ENCODE measurements around the gene KRTAP19-2.

KRTAP19-2 gene

DNA sequence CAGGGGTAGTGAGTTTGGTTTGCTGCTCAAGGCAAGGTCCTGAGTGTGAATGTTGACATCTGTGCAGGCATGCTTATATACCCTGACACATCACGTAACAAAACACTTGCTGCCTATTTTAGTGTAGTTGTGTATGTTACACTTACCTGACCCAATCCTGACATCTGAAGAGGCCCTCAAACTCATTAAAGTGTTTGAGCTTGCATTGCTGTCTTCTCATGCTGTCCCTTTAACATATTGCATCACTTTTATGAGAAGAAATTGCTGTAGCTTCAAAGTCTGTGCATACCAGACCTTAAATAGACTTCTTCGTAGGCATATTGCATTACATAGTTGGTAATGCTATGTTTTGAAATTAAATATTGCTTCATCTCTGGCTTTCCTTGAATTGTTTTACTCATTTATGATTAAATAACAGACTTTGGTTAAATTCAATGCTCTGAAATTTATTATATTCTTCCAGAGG lies 4.8 kb upstream of the KRTAP19-2 start, which contains the start of gene KRTAP19-3:
Gene KRTAP19-3, minus strand, starts transcription at position 51 of the 466 bp plus-strand sequence. CDS start 56 bp downstream, outside the sequence.
- no CpG with 5 or more reads among the region's 2 CpGs for WGBS (ENCODE audit: extremely low coverage, insufficient coverage, low lambda C conversion rate)
- H3K4me2 ChIP-seq (ENCODE audit: low read length): no peak within 1 kb of the TSS

DNA sequence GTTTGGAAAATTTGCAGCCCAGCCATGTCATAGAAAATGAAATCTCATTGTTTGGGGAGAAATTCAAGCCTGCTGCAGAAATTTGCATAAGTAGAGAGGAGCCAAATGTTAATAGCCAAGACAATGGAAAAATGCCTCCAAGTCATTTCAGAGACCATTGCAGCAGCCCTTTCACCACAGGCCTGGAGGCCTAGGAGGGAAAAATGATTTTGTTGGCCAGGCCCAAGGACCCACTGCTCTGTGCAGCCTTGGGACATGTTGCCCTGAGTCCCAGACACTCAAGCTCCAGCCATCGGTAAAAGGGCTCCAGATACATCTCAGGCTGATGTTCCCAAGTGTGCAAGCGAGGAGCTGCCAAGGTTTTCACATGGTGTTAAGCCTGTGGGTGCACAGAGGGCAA lies 1.1 kb downstream of the KRTAP19-2 start:
- no peak overlapping the region for H2BK120ac ChIP-seq (ENCODE audit: low read depth, low read length)
- no peak overlapping the region for H3K18ac ChIP-seq (ENCODE audit: low read length)
- no peak overlapping the region for H3K9ac ChIP-seq (ENCODE audit: low read length)
- H2AK5ac ChIP-seq (ENCODE audit: low read length): no peak overlapping the region
- H4K8ac ChIP-seq (ENCODE audit: low read depth, low read length): no peak overlapping the region
- H2BK5ac ChIP-seq (ENCODE audit: low read length): no peak overlapping the region
- no peak overlapping the region for H3K56ac ChIP-seq (ENCODE audit: low read length)
- no peak overlapping the region for H3K23ac ChIP-seq (ENCODE audit: low read length)
- H3K79me2 ChIP-seq (ENCODE audit: control insufficient read depth, insufficient read depth, low read length): no peaks in the 10 kb centered on the region
- no peaks in the 10 kb centered on the region for H3K36me3 ChIP-seq (ENCODE audit: control insufficient read depth, insufficient read depth, low read length)
- H3K4me2 ChIP-seq (ENCODE audit: low read length): no peak overlapping the region
- DNase-seq: no peak
- H3K27me3 ChIP-seq (ENCODE audit: insufficient read depth, low read length, poor library complexity): no peaks in the 10 kb centered on the region
- H3K79me1 ChIP-seq (ENCODE audit: low read length): no peaks in the 10 kb centered on the region
- H3K4me3 ChIP-seq (ENCODE audit: low read length): no peak overlapping the region
- H3K4me1 ChIP-seq (ENCODE audit: control insufficient read depth, low read depth, low read length): no peaks in the 10 kb centered on the region
- no peak overlapping the region for H3K27ac ChIP-seq (ENCODE audit: low read depth, low read length)
- H3K4ac ChIP-seq (ENCODE audit: low read depth, low read length): no peak overlapping the region
- H2BK15ac ChIP-seq (replicated peaks; ENCODE audit: low read depth): no peak overlapping the region
- WGBS (ENCODE audit: extremely low coverage, insufficient coverage, low lambda C conversion rate): no CpG with 5 or more reads among the region's 2 CpGs
- H4K5ac ChIP-seq (ENCODE audit: low read length): no peak overlapping the region

More for the DNA sequence above, 4.8 kb upstream of the KRTAP19-2 start, which contains the start of gene KRTAP19-3:
- Histone ChIP-seq H3K9ac (ENCODE audit: low read length) (no peak within 1 kb of the TSS), H3K79me1 (ENCODE audit: low read length) (no peaks in the 10 kb centered on the region), H2BK120ac (ENCODE audit: low read depth, low read length) (no peak within 1 kb of the TSS), H3K79me2 (ENCODE audit: control insufficient read depth, insufficient read depth, low read length) (no peaks in the 10 kb centered on the region), H4K8ac (ENCODE audit: low read depth, low read length) (no peak within 1 kb of the TSS), H3K56ac (ENCODE audit: low read length) (no peak within 1 kb of the TSS), H3K36me3 (ENCODE audit: control insufficient read depth, insufficient read depth, low read length) (no peaks in the 10 kb centered on the region), H3K4me3 (ENCODE audit: low read length) (no peak within 1 kb of the TSS), H3K27me3 (ENCODE audit: insufficient read depth, low read length, poor library complexity) (no peaks in the 10 kb centered on the region), H3K18ac (ENCODE audit: low read length) (no peak within 1 kb of the TSS), H3K4me1 (ENCODE audit: control insufficient read depth, low read depth, low read length) (no peaks in the 10 kb centered on the region), H2BK15ac (replicated peaks; ENCODE audit: low read depth) (no peak within 1 kb of the TSS), H2BK5ac (ENCODE audit: low read length) (no peak within 1 kb of the TSS), H3K23ac (ENCODE audit: low read length) (no peak within 1 kb of the TSS), H2AK5ac (ENCODE audit: low read length) (no peak within 1 kb of the TSS), H3K27ac (ENCODE audit: low read depth, low read length) (no peak within 1 kb of the TSS), H3K4ac (ENCODE audit: low read depth, low read length) (no peak within 1 kb of the TSS), H4K5ac (ENCODE audit: low read length) (no peak within 1 kb of the TSS)
- no peak for DNase-seq

- H3K23ac ChIP-seq (ENCODE audit: low read length): no peak overlapping the region
- no peaks in the 10 kb centered on the region for H3K79me1 ChIP-seq (ENCODE audit: low read length)
- no CpG with 5 or more reads among the region's 2 CpGs for WGBS (ENCODE audit: extremely low coverage, insufficient coverage, low lambda C conversion rate)
- no peak overlapping the region for H4K5ac ChIP-seq (ENCODE audit: low read length)
- no peak overlapping the region for H2AK5ac ChIP-seq (ENCODE audit: low read length)
- H4K8ac ChIP-seq (ENCODE audit: low read depth, low read length): no peak overlapping the region
- no peak for DNase-seq
- no peak overlapping the region for H3K4me3 ChIP-seq (ENCODE audit: low read length)
- no peak overlapping the region for H3K4me2 ChIP-seq (ENCODE audit: low read length)
- H3K27me3 ChIP-seq (ENCODE audit: insufficient read depth, low read length, poor library complexity): no peaks in the 10 kb centered on the region
- H2BK5ac ChIP-seq (ENCODE audit: low read length): no peak overlapping the region
- no peaks in the 10 kb centered on the region for H3K79me2 ChIP-seq (ENCODE audit: control insufficient read depth, insufficient read depth, low read length)
- no peaks in the 10 kb centered on the region for H3K4me1 ChIP-seq (ENCODE audit: control insufficient read depth, low read depth, low read length)
- H3K9ac ChIP-seq (ENCODE audit: low read length): no peak overlapping the region
- H3K18ac ChIP-seq (ENCODE audit: low read length): no peak overlapping the region
- H3K36me3 ChIP-seq (ENCODE audit: control insufficient read depth, insufficient read depth, low read length): no peaks in the 10 kb centered on the region
- H2BK120ac ChIP-seq (ENCODE audit: low read depth, low read length): no peak overlapping the region
- no peak overlapping the region for H3K56ac ChIP-seq (ENCODE audit: low read length)
- no peak overlapping the region for H2BK15ac ChIP-seq (replicated peaks; ENCODE audit: low read depth)
- no peak overlapping the region for H3K4ac ChIP-seq (ENCODE audit: low read depth, low read length)
- H3K27ac ChIP-seq (ENCODE audit: low read depth, low read length): no peak overlapping the region
These were observed 5.1 kb downstream of the KRTAP19-2 start for GRCh38 chr21:30482130-30482529.

DNA sequence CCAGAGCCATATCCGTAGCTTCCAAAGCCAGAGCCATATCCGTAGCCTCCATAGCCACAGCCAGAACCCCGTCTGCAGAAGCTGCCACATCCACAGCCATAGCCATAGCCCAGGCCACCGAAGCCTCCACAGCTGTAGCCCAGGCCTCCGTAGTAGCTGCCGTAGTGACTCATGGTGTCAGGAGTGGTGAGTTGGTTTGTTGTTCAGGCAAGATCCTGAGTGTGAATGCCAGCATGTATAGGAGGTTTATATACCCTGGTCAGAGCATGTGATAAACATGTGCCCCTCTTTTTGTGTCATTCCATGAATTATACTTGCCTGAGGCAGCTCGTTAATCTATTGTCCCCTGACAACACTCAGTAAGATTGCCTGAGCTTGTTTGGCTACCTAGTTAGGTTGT lies 7.1 kb downstream of the KRTAP19-2 start, which contains the start of gene KRTAP19-1:
Gene KRTAP19-1, minus strand, starts transcription at position 223 of the 400 bp plus-strand sequence. Its CDS starts 50 bp downstream, at position 173.
- no peaks in the 10 kb centered on the region for H3K27me3 ChIP-seq (ENCODE audit: insufficient read depth, low read length, poor library complexity)
- H3K23ac ChIP-seq (ENCODE audit: low read length): no peak within 1 kb of the TSS
- no peak within 1 kb of the TSS for H2BK120ac ChIP-seq (ENCODE audit: low read depth, low read length)
- H3K36me3 ChIP-seq (ENCODE audit: control insufficient read depth, insufficient read depth, low read length): no peaks in the 10 kb centered on the region
- no CpG with 5 or more reads among the region's 7 CpGs for WGBS (ENCODE audit: extremely low coverage, insufficient coverage, low lambda C conversion rate)
- no peak within 1 kb of the TSS for H4K8ac ChIP-seq (ENCODE audit: low read depth, low read length)
- no peaks in the 10 kb centered on the region for H3K79me2 ChIP-seq (ENCODE audit: control insufficient read depth, insufficient read depth, low read length)
- H3K4ac ChIP-seq (ENCODE audit: low read depth, low read length): no peak within 1 kb of the TSS
- no peak within 1 kb of the TSS for H4K5ac ChIP-seq (ENCODE audit: low read length)
- no peak within 1 kb of the TSS for H2BK15ac ChIP-seq (replicated peaks; ENCODE audit: low read depth)
- no peak within 1 kb of the TSS for H3K9ac ChIP-seq (ENCODE audit: low read length)
- no peak for DNase-seq
- no peaks in the 10 kb centered on the region for H3K4me1 ChIP-seq (ENCODE audit: control insufficient read depth, low read depth, low read length)
- H2BK5ac ChIP-seq (ENCODE audit: low read length): no peak within 1 kb of the TSS
- H3K4me2 ChIP-seq (ENCODE audit: low read length): no peak within 1 kb of the TSS
- H3K56ac ChIP-seq (ENCODE audit: low read length): no peak within 1 kb of the TSS
- H3K4me3 ChIP-seq (ENCODE audit: low read length): no peak within 1 kb of the TSS
- H3K18ac ChIP-seq (ENCODE audit: low read length): no peak within 1 kb of the TSS
- no peaks in the 10 kb centered on the region for H3K79me1 ChIP-seq (ENCODE audit: low read length)
- H2AK5ac ChIP-seq (ENCODE audit: low read length): no peak within 1 kb of the TSS
- no peak within 1 kb of the TSS for H3K27ac ChIP-seq (ENCODE audit: low read depth, low read length)

GRCh38 chr21:30479259-30479658 lies 8.0 kb downstream of the KRTAP19-2 start:
- no peak overlapping the region for H4K8ac ChIP-seq (ENCODE audit: low read depth, low read length)
- H3K4me2 ChIP-seq (ENCODE audit: low read length): no peak overlapping the region
- no peak overlapping the region for H2BK120ac ChIP-seq (ENCODE audit: low read depth, low read length)
- DNase-seq: no peak
- H2BK15ac ChIP-seq (replicated peaks; ENCODE audit: low read depth): no peak overlapping the region
- no peak overlapping the region for H3K9ac ChIP-seq (ENCODE audit: low read length)
- no CpG with 5 or more reads among the region's 4 CpGs for WGBS (ENCODE audit: extremely low coverage, insufficient coverage, low lambda C conversion rate)
- H3K4me1 ChIP-seq (ENCODE audit: control insufficient read depth, low read depth, low read length): no peaks in the 10 kb centered on the region
- no peaks in the 10 kb centered on the region for H3K36me3 ChIP-seq (ENCODE audit: control insufficient read depth, insufficient read depth, low read length)
- no peak overlapping the region for H3K23ac ChIP-seq (ENCODE audit: low read length)
- no peak overlapping the region for H3K18ac ChIP-seq (ENCODE audit: low read length)
- no peak overlapping the region for H2BK5ac ChIP-seq (ENCODE audit: low read length)
- H3K79me1 ChIP-seq (ENCODE audit: low read length): no peaks in the 10 kb centered on the region
- no peak overlapping the region for H2AK5ac ChIP-seq (ENCODE audit: low read length)
- H4K5ac ChIP-seq (ENCODE audit: low read length): no peak overlapping the region
- H3K4ac ChIP-seq (ENCODE audit: low read depth, low read length): no peak overlapping the region
- H3K27ac ChIP-seq (ENCODE audit: low read depth, low read length): no peak overlapping the region
- H3K56ac ChIP-seq (ENCODE audit: low read length): no peak overlapping the region
- H3K4me3 ChIP-seq (ENCODE audit: low read length): no peak overlapping the region
- H3K79me2 ChIP-seq (ENCODE audit: control insufficient read depth, insufficient read depth, low read length): no peaks in the 10 kb centered on the region
- no peaks in the 10 kb centered on the region for H3K27me3 ChIP-seq (ENCODE audit: insufficient read depth, low read length, poor library complexity)

GRCh38 chr21:30478004-30478403 lies 9.2 kb downstream of the KRTAP19-2 start:
- Histone ChIP-seq H3K23ac (ENCODE audit: low read length) (no peak overlapping the region), H3K4me2 (ENCODE audit: low read length) (no peak overlapping the region), H2BK15ac (replicated peaks; ENCODE audit: low read depth) (no peak overlapping the region), H2AK5ac (ENCODE audit: low read length) (no peak overlapping the region), H2BK5ac (ENCODE audit: low read length) (no peak overlapping the region), H3K18ac (ENCODE audit: low read length) (no peak overlapping the region), H3K27me3 (ENCODE audit: insufficient read depth, low read length, poor library complexity) (no peaks in the 10 kb centered on the region), H3K9ac (ENCODE audit: low read length) (no peak overlapping the region), H3K4ac (ENCODE audit: low read depth, low read length) (no peak overlapping the region), H3K56ac (ENCODE audit: low read length) (no peak overlapping the region), H3K4me3 (ENCODE audit: low read length) (no peak overlapping the region), H4K5ac (ENCODE audit: low read length) (no peak overlapping the region), H3K36me3 (ENCODE audit: control insufficient read depth, insufficient read depth, low read length) (no peaks in the 10 kb centered on the region), H3K4me1 (ENCODE audit: control insufficient read depth, low read depth, low read length) (no peaks in the 10 kb centered on the region), H2BK120ac (ENCODE audit: low read depth, low read length) (no peak overlapping the region), H4K8ac (ENCODE audit: low read depth, low read length) (no peak overlapping the region), H3K79me2 (ENCODE audit: control insufficient read depth, insufficient read depth, low read length) (no peaks in the 10 kb centered on the region), H3K79me1 (ENCODE audit: low read length) (no peaks in the 10 kb centered on the region), H3K27ac (ENCODE audit: low read depth, low read length) (no peak overlapping the region)
- DNase-seq: no peak
- no CpG with 5 or more reads among the region's 3 CpGs for WGBS (ENCODE audit: extremely low coverage, insufficient coverage, low lambda C conversion rate)

Measured in mesendoderm (in vitro differentiated cells).